Glomerular endothelial cell (primary cell): Measurements from ENCODE around the gene TNK2. TPM values are rescaled to one million over a fixed set of nuclear protein-coding genes. Genes with fewer than 3 reads are reported as not detected.
"Not testable (repeated sequence)": the region's sequence is repeated elsewhere in the genome, so short reads cannot be mapped to it uniquely, and the experiment has no call there.

Experiments
- DNase-seq: peaks from one replicate; pipeline ENCODE4 v3.0.0-alpha.2; 2011; ENCODE audit warnings: low read depth, low spot score; ENCODE audit errors: extremely low read depth
- total RNA-seq: library from RNA; depleted of rRNA; stranded (reverse); fragments of >200 nt; gene quantifications from 2 replicates; pipeline ENCODE4 v1.2.3, GENCODE V29; 2015

TNK2 gene
- total RNA-seq: 19.6 and 40.9 TPM in 2 replicates

GRCh38 chr3:195907934-195908693 lies at the start of gene TNK2:
TSS of gene TNK2 (minus strand) at chr3:195908551. CDS start at chr3:195888588, 19,963 bp downstream.
- DNase-seq: no peak

- DNase-seq: no peak
Measured at GRCh38 chr3:195956577-195956976, 48.2 kb upstream of the TNK2 start.

GRCh38 chr3:195955416-195955841 lies 47.1 kb upstream of the TNK2 start:
- not testable (repeated sequence) for DNase-seq

- DNase-seq: not testable (repeated sequence)
Measured at GRCh38 chr3:195954752-195955119, 46.4 kb upstream of the TNK2 start.

GRCh38 chr3:195954052-195954751 lies 45.9 kb upstream of the TNK2 start:
- not testable (repeated sequence) for DNase-seq

- not testable (repeated sequence) for DNase-seq
Measured at GRCh38 chr3:195952590-195952989, 44.2 kb upstream of the TNK2 start.

- DNase-seq: not testable (repeated sequence)
Measured at GRCh38 chr3:195951443-195952177, 43.3 kb upstream of the TNK2 start.

GRCh38 chr3:195950731-195951130 lies 42.4 kb upstream of the TNK2 start:
- not testable (repeated sequence) for DNase-seq

- DNase-seq: not testable (repeated sequence)
Measured at GRCh38 chr3:195950164-195950563, 41.8 kb upstream of the TNK2 start.

- not testable (repeated sequence) for DNase-seq
Measured at GRCh38 chr3:195946910-195947699, 38.8 kb upstream of the TNK2 start.

- not testable (repeated sequence) for DNase-seq
Measured at GRCh38 chr3:195941265-195941815, 33.0 kb upstream of the TNK2 start.

- not testable (repeated sequence) for DNase-seq
Measured at GRCh38 chr3:195940806-195941205, 32.5 kb upstream of the TNK2 start.

GRCh38 chr3:195939526-195940470 lies 31.4 kb upstream of the TNK2 start:
- not testable (repeated sequence) for DNase-seq

GRCh38 chr3:195933044-195933430 lies 24.7 kb upstream of the TNK2 start:
- DNase-seq: not testable (repeated sequence)

- DNase-seq: no peak
Measured at GRCh38 chr3:195932418-195933043, 24.2 kb upstream of the TNK2 start.

GRCh38 chr3:195931582-195932273 lies 23.4 kb upstream of the TNK2 start:
- DNase-seq: no peak

GRCh38 chr3:195929452-195929851 lies 21.1 kb upstream of the TNK2 start:
- no peak for DNase-seq

GRCh38 chr3:195921334-195921791 lies 13.0 kb upstream of the TNK2 start:
- DNase-seq: no peak
